HCT116 (cell line): ENCODE data around the gene CD34. TPM values are rescaled to one million over a fixed set of nuclear protein-coding genes. Genes with fewer than 3 reads are reported as not detected.

Experiments
- ATAC-seq: fragments of 200-7000 bp; cut with Tn5 transposase; 2 replicates; pipeline ENCODE4 v1.9.1; 2020; ENCODE audit warnings: mild to moderate bottlenecking, moderate library complexity
- BruUV-seq: library from RNA; stranded (reverse); fragments of 400-500 nt; replicated peaks from 2 replicates; lab custom pipeline; 2021; lab: Mats Ljungman, UMichigan
- CTCF ChIA-PET: fragments of 300-600 bp; sonication (Branson Sonifier 250); formaldehyde crosslinking; loops from one replicate; lab custom pipeline; 2021; ENCODE audit warnings: antibody characterized with exemption; lab: Charles Lee
- POLR2A ChIA-PET: fragments of 300-600, 350-600 bp; sonication (Branson Sonifier 250); formaldehyde crosslinking; loops from one replicate; lab custom pipeline; 2021; ENCODE audit warnings: antibody characterized with exemption; lab: Charles Lee
- RAD21 ChIA-PET, 2 experiments: fragments of 300-600 bp; sonication (Branson Sonifier 250); formaldehyde crosslinking; loops; one replicate each; lab custom pipeline; 2023; ENCODE audit warnings: low total read pairs in 2 of 2; ENCODE audit not compliant: uncharacterized antibody in 2 of 2, unreplicated experiment in 2 of 2, low non-redundant PET in 1 of 2; lab: Charles Lee
- DNase-seq: peaks from one replicate; pipeline ENCODE4 v3.0.0-alpha.2; 2010; ENCODE audit warnings: low read depth, low spot score
- H2AFZ ChIP-seq: fragments of 200-600 bp; shearing (Covaris generic), sonication (generic); 2 replicates; pipeline ENCODE4 v1.6.1; 2017; ENCODE audit warnings: low read depth, mixed run types, mixed read lengths, antibody characterized with exemption, low read length; ENCODE audit not compliant: poor library complexity, severe bottlenecking
- H3K27ac ChIP-seq: 2 replicates; pipeline ENCODE4 v1.5.1; 2012; ENCODE audit warnings: low read depth, low read length
- H3K27me3 ChIP-seq: fragments of 200-600 bp; sonication (generic); 2 replicates; pipeline ENCODE4 v1.6.1; 2016; ENCODE audit warnings: mixed run types, low read length, mixed read lengths; ENCODE audit not compliant: insufficient read depth
- H3K36me3 ChIP-seq, 2 experiments: fragments of 200-500 bp in 1 of 2; fragments of 200-600 bp in 1 of 2; sonication (Bioruptor generic) in 1 of 2; sonication (generic) in 1 of 2; 2 replicates each; pipeline versions ENCODE4 v1.5.1 to v1.6.1; 2014 to 2016; ENCODE audit warnings: low read length in 2 of 2, inconsistent platforms in 1 of 2, mixed read lengths in 1 of 2, mixed run types in 1 of 2; ENCODE audit not compliant: insufficient read depth in 2 of 2, control insufficient read depth in 1 of 2
- H3K4me1 ChIP-seq, 2 experiments: fragments of 200-600 bp in 1 of 2; sonication (generic) in 1 of 2; 2 replicates each; pipeline versions ENCODE4 v1.5.1 to v1.6.1; 2012 to 2017; ENCODE audit warnings: low read length in 2 of 2, inconsistent platforms in 1 of 2, mild to moderate bottlenecking in 1 of 2, mixed read lengths in 1 of 2, mixed run types in 1 of 2, moderate library complexity in 1 of 2; ENCODE audit not compliant: insufficient read depth in 2 of 2, control insufficient read depth in 1 of 2
- H3K4me2 ChIP-seq: fragments of 200-600 bp; sonication (generic); 2 replicates; pipeline ENCODE4 v1.6.1; 2017; ENCODE audit warnings: mixed run types, low read length, mixed read lengths
- H3K4me3 ChIP-seq, 2 experiments: fragments of 200-600 bp in 1 of 2; sonication (generic) in 1 of 2; replicated peaks in 1 of 2; 2 replicates each; pipeline ENCODE4 v1.5.1; 2011 to 2016; ENCODE audit warnings: low read length in 2 of 2, control low read depth in 1 of 2, low read depth in 1 of 2, mild to moderate bottlenecking in 1 of 2, mixed read lengths in 1 of 2, mixed run types in 1 of 2
- H3K79me2 ChIP-seq: fragments of 200-600 bp; sonication (generic); 2 replicates; pipeline ENCODE4 v1.6.1; 2017; ENCODE audit warnings: mild to moderate bottlenecking, mixed run types, low read length, moderate library complexity, mixed read lengths; ENCODE audit not compliant: insufficient read depth
- H3K9ac ChIP-seq: fragments of 200-600 bp; sonication (generic); 2 replicates; pipeline ENCODE4 v1.6.1; 2016; ENCODE audit warnings: low read length, mixed read lengths
- H3K9me2 ChIP-seq: fragments of 200-600 bp; sonication (generic), shearing (Covaris generic); 2 replicates; pipeline ENCODE4 v1.6.1; 2017; ENCODE audit warnings: mixed run types, mild to moderate bottlenecking, moderate library complexity; ENCODE audit not compliant: insufficient read depth
- H3K9me3 ChIP-seq, 2 experiments: fragments of 200-500 bp in 1 of 2; fragments of 200-600 bp in 1 of 2; sonication (Bioruptor generic) in 1 of 2; sonication (generic) in 1 of 2; 2 replicates each; pipeline ENCODE4 v1.6.1; 2014 to 2017; ENCODE audit warnings: low read length in 2 of 2, mixed read lengths in 2 of 2, inconsistent platforms in 1 of 2, low read depth in 1 of 2, mild to moderate bottlenecking in 1 of 2, mixed run types in 1 of 2, moderate library complexity in 1 of 2; ENCODE audit not compliant: control insufficient read depth in 1 of 2, insufficient read depth in 1 of 2
- H4K20me1 ChIP-seq: fragments of 200-600 bp; sonication (generic), shearing (Covaris generic); 2 replicates; pipeline ENCODE4 v1.6.1; 2017; ENCODE audit warnings: mixed run types, mild to moderate bottlenecking, moderate library complexity; ENCODE audit not compliant: insufficient read depth
- CEBPB ChIP-seq: IDR thresholded peaks from 2 replicates; pipeline ENCODE4 v1.6.1; 2012; ENCODE audit warnings: low read depth
- CTCF ChIP-seq, 3 experiments: fragments of 200-600 bp in 1 of 3; sonication (generic) in 1 of 3; IDR thresholded peaks in 2 of 3; conservative IDR thresholded peaks in 1 of 3; 2 replicates each; pipeline ENCODE4 v1.5.1; 2012 to 2017; ENCODE audit warnings: low read depth in 2 of 3, low read length in 2 of 3, antibody characterized with exemption in 1 of 3, borderline replicate concordance in 1 of 3, control low read depth in 1 of 3, mild to moderate bottlenecking in 1 of 3, mixed read lengths in 1 of 3, mixed run types in 1 of 3, moderate library complexity in 1 of 3; ENCODE audit not compliant: insufficient read depth in 1 of 3
- EGR1 ChIP-seq: IDR thresholded peaks from 2 replicates; pipeline ENCODE4 v1.6.1; 2012; ENCODE audit warnings: low read depth
- EZH2phosphoT487 ChIP-seq: fragments of 200-600 bp; IDR thresholded peaks from 2 replicates; pipeline ENCODE4 v1.6.1; 2018; ENCODE audit warnings: antibody characterized with exemption, borderline replicate concordance
- FOSL1 ChIP-seq: IDR thresholded peaks from 2 replicates; pipeline ENCODE4 v1.6.1; 2012; ENCODE audit warnings: low read depth
- JUND ChIP-seq: IDR thresholded peaks from 2 replicates; pipeline ENCODE4 v1.6.1; 2012
- POLR2A ChIP-seq: IDR thresholded peaks from 2 replicates; pipeline ENCODE4 v1.7.0; 2011; ENCODE audit warnings: borderline replicate concordance; ENCODE audit not compliant: insufficient read depth, insufficient read length; ENCODE audit errors: extremely low read depth
- POLR2AphosphoS5 ChIP-seq: IDR thresholded peaks from 2 replicates; pipeline ENCODE4 v1.6.1; 2011; ENCODE audit warnings: mild to moderate bottlenecking, low read depth, low read length, moderate library complexity
- RAD21 ChIP-seq: IDR thresholded peaks from 2 replicates; pipeline ENCODE4 v1.6.1; 2012; ENCODE audit warnings: low read depth, mild to moderate bottlenecking
- SIN3A ChIP-seq: IDR thresholded peaks from 2 replicates; pipeline ENCODE4 v1.6.1; 2012; ENCODE audit warnings: low read depth
- SP1 ChIP-seq: IDR thresholded peaks from 2 replicates; pipeline ENCODE4 v1.6.1; 2012; ENCODE audit warnings: low read depth
- YY1 ChIP-seq: IDR thresholded peaks from 2 replicates; pipeline ENCODE4 v1.6.1; 2011; ENCODE audit warnings: low read length, low read depth, moderate library complexity, mild to moderate bottlenecking; ENCODE audit not compliant: insufficient replicate concordance; ENCODE audit errors: extremely low read depth
- ZFX ChIP-seq: fragments of 450-650 bp; IDR thresholded peaks from 2 replicates; pipeline ENCODE4 v1.6.1; 2017
- ZNF274 ChIP-seq: fragments of 200-500 bp; sonication (Bioruptor generic); IDR thresholded peaks from 2 replicates; pipeline ENCODE4 v1.6.1; 2014; ENCODE audit warnings: mild to moderate bottlenecking, low read depth, low read length, inconsistent platforms
- intact Hi-C: fragments of 100-400 bp; cut with micrococcal nuclease; formaldehyde crosslinking; loops from 2 replicates; pipeline ENCODE4 v1.10.0; 2022
- total RNA-seq: library from RNA; stranded (reverse); gene quantifications from one replicate; pipeline ENCODE4 v1.2.1, GENCODE V29; 2021; ENCODE audit not compliant: unreplicated experiment
- TF ChIP-seq, protein P1 (sequence below): IDR thresholded peaks from 2 replicates; pipeline ENCODE4 v1.6.1; 2012
- TF ChIP-seq, protein P2 (sequence below): IDR thresholded peaks from 2 replicates; pipeline ENCODE4 v1.6.1; 2012; ENCODE audit warnings: low read depth

CD34 gene
- total RNA-seq, 1 experiment from 2014 or later: 0.07 TPM

DNA sequence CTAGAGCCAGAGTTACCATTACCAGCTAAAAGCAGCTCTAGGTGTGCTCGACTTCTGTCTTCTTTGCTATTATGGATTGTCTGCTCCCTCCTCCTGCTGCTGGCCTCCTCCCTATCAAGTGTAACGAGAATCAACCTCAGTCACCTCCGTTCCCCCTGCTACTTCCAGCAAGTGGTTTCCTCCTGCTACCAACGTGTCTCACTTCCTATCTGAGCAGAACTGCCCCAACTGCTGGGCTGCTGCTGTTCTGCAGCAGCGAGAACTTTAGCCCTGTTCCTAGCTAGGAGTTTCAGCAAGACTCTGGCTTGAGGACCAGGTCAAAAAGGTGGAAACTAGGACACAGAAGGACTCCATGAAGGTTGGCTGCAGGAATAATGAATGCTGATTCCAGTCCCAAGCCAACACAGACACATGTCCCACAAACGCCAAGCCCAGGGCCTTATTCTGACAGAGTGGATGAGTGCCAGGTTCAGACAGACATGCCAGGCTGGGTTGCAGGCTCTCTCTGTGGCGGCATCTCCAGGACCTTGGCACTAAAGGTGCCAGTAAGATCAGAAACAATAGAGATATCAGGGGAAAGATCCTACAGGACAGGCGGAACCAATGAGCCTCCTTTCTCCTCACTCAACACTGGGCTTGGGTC, 46.9 kb downstream of the CD34 start:
- no peak overlapping the region for H2AFZ ChIP-seq
- ATAC-seq: no peak
- H4K20me1 ChIP-seq: peaks cover under 1% of the 10 kb centered on the region; the same call in 1 of the 2 replicates

More for the DNA sequence above, 46.9 kb downstream of the CD34 start:
- Histone ChIP-seq H3K4me2 (no peak overlapping the region), H3K27me3 (no peaks in the 10 kb centered on the region), H3K4me3 (no peak overlapping the region), H3K4me1 (peaks cover 0 to 12% of the 10 kb centered on the region in 2 experiments; a peak in 1 of 4 replicates), H3K27ac (no peak overlapping the region), H3K9me2 (no peaks in the 10 kb centered on the region), H3K79me2 (peaks cover 35% of the 10 kb centered on the region), H3K9me3 (no peaks in the 10 kb centered on the region), H3K9ac (no peak overlapping the region), H3K36me3 (peaks cover 0 to 6% of the 10 kb centered on the region in 2 experiments; a peak in 1 of 4 replicates)
- POLR2A ChIA-PET: no interaction called here
- RAD21 ChIA-PET: no interaction called here
- BruUV-seq: no TSS peak
- no peak for DNase-seq
- no peak for TF ChIP-seq ZFX
- no peak for TF ChIP-seq FOSL1
- TF ChIP-seq, protein P1, sequence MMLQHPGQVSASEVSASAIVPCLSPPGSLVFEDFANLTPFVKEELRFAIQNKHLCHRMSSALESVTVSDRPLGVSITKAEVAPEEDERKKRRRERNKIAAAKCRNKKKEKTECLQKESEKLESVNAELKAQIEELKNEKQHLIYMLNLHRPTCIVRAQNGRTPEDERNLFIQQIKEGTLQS: no peak
- TF ChIP-seq EZH2phosphoT487: no peak
- no peak for TF ChIP-seq RAD21
- TF ChIP-seq JUND: no peak
- no peak for TF ChIP-seq YY1
- no peak for TF ChIP-seq ZNF274
- no peak for TF ChIP-seq CEBPB
- no peak for TF ChIP-seq CTCF (IDR thresholded peaks at IDR 0.05 in 2 of 3, conservative IDR thresholded peaks at IDR 0.05 in 1 of 3; ENCODE audit: borderline replicate concordance in 1 of 3, insufficient read depth in 1 of 3, low read depth in 2 of 3, low read length in 2 of 3)
- no peak for TF ChIP-seq POLR2A
- TF ChIP-seq SIN3A: no peak
- no peak for TF ChIP-seq POLR2AphosphoS5
- no peak for TF ChIP-seq SP1
- TF ChIP-seq, protein P2, sequence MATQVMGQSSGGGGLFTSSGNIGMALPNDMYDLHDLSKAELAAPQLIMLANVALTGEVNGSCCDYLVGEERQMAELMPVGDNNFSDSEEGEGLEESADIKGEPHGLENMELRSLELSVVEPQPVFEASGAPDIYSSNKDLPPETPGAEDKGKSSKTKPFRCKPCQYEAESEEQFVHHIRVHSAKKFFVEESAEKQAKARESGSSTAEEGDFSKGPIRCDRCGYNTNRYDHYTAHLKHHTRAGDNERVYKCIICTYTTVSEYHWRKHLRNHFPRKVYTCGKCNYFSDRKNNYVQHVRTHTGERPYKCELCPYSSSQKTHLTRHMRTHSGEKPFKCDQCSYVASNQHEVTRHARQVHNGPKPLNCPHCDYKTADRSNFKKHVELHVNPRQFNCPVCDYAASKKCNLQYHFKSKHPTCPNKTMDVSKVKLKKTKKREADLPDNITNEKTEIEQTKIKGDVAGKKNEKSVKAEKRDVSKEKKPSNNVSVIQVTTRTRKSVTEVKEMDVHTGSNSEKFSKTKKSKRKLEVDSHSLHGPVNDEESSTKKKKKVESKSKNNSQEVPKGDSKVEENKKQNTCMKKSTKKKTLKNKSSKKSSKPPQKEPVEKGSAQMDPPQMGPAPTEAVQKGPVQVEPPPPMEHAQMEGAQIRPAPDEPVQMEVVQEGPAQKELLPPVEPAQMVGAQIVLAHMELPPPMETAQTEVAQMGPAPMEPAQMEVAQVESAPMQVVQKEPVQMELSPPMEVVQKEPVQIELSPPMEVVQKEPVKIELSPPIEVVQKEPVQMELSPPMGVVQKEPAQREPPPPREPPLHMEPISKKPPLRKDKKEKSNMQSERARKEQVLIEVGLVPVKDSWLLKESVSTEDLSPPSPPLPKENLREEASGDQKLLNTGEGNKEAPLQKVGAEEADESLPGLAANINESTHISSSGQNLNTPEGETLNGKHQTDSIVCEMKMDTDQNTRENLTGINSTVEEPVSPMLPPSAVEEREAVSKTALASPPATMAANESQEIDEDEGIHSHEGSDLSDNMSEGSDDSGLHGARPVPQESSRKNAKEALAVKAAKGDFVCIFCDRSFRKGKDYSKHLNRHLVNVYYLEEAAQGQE: no peak
- TF ChIP-seq EGR1: no peak
- intact Hi-C loops: no loop called here
- CTCF ChIA-PET: interaction anchor here (1.0 kb wide), 1 partner anchor 21 kb away, joined by 3 read pairs; no protein-coding TSS in a partner anchor
